Neural progenitor cell (in vitro differentiated cells): Measurements from ENCODE around the gene STK32B.

Source experiments
- CTCF ChIP-seq: fragments of 200-600 bp; sonication (generic); IDR thresholded peaks from 2 replicates; pipeline ENCODE4 v1.5.1; 2017; ENCODE audit warnings: antibody characterized with exemption, mild to moderate bottlenecking
- EZH2 ChIP-seq: fragments of 200-600 bp; sonication (generic); IDR thresholded peaks from 2 replicates; pipeline ENCODE4 v1.6.1; 2017; ENCODE audit warnings: antibody characterized with exemption, mild to moderate bottlenecking, moderate library complexity
- EZH2phosphoT487 ChIP-seq: fragments of 200-600 bp; sonication (generic); IDR thresholded peaks from 2 replicates; pipeline ENCODE4 v1.6.1; 2017; ENCODE audit warnings: antibody characterized with exemption

GRCh38 chr4:5020341-5020740, 30.9 kb upstream of the STK32B start:
- no peak for TF ChIP-seq CTCF
- TF ChIP-seq EZH2phosphoT487, result no peak
- TF ChIP-seq EZH2, result no peak
